ENCODE data around the gene PPM1G.
A peak's percentile ranks its signal among the peaks of the same experiment; 100 is the strongest.

GRCh38 chr2:27441958-27442919 lies 32.8 kb upstream of the PPM1G start, which contains the start of gene KRTCAP3:
- TF ChIP-seq RAD21 (IDR thresholded peaks at IDR 0.05; ENCODE audit: low read depth) (no peak), CEBPB (IDR thresholded peaks at IDR 0.05) (no peak), YY1 (IDR thresholded peaks at IDR 0.05; ENCODE audit: low read depth) (no peak), FOXM1 (IDR thresholded peaks at IDR 0.05; ENCODE audit: borderline replicate concordance, low read depth) (no peak), TEAD4 (IDR thresholded peaks at IDR 0.05) (no peak), TCF12 (IDR thresholded peaks at IDR 0.05; ENCODE audit: low read depth) (no peak), CREB1 (IDR thresholded peaks at IDR 0.05; ENCODE audit: low read depth) (no peak), USF1 (IDR thresholded peaks at IDR 0.05) (peak; percentile 33; the same call in 1 of the 2 replicates), TAF1 (IDR thresholded peaks at IDR 0.05; ENCODE audit: low read depth) (no peak), ZBTB7A (IDR thresholded peaks at IDR 0.05; ENCODE audit: low read depth) (no peak), EGR1 (IDR thresholded peaks at IDR 0.05) (no peak), EP300 (IDR thresholded peaks at IDR 0.05; ENCODE audit: borderline replicate concordance) (no peak)

Measured in Ishikawa (cell line).